ENCODE data around the gene SYN1.

Gene SYN1

DNA sequence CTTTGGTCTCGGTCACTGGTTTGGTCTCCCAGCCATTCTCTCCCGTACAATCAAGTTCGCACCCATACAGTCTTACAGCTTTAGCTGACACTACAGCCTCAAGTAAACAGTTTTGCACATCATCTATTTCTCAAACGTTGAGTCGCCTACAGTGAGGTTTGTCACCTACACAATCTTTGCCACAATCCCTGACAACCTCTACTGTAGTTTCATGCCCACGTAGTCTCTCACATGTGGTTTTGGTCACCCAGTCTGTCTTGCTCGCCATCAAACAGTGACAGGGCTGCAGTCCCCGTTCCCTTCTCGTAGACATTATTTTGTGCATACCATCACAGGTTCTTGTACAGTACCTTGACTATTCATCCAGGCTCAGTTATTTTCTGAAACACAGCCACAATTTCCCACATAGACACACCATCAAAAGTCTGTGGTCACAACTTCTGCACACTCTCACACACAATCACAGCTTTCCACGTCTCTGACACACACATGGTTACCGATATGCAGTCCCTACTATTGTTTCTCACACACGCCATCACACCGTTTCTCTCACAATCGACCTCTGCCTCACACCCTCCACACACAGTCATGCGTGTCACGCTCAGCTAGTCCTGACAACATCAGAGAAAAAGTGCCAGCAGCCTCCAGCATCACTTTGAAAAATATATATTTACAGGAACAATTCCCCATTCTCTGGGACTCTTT, 15.4 kb upstream of the SYN1 start:
- H3K9ac ChIP-seq (ENCODE audit: low read length), result no peak overlapping the region
- H2AFZ ChIP-seq (ENCODE audit: low read depth, low read length), result no peak overlapping the region
- no peaks in the 10 kb centered on the region for H3K9me3 ChIP-seq (ENCODE audit: insufficient read depth, low read length)
- no peaks in the 10 kb centered on the region for H3K79me2 ChIP-seq (ENCODE audit: low read length)
- no peak for TF ChIP-seq EZH2phosphoT487 (IDR thresholded peaks at IDR 0.05; ENCODE audit: low read depth)
- TF ChIP-seq, protein P1, sequence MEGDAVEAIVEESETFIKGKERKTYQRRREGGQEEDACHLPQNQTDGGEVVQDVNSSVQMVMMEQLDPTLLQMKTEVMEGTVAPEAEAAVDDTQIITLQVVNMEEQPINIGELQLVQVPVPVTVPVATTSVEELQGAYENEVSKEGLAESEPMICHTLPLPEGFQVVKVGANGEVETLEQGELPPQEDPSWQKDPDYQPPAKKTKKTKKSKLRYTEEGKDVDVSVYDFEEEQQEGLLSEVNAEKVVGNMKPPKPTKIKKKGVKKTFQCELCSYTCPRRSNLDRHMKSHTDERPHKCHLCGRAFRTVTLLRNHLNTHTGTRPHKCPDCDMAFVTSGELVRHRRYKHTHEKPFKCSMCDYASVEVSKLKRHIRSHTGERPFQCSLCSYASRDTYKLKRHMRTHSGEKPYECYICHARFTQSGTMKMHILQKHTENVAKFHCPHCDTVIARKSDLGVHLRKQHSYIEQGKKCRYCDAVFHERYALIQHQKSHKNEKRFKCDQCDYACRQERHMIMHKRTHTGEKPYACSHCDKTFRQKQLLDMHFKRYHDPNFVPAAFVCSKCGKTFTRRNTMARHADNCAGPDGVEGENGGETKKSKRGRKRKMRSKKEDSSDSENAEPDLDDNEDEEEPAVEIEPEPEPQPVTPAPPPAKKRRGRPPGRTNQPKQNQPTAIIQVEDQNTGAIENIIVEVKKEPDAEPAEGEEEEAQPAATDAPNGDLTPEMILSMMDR (IDR thresholded peaks at IDR 0.05; ENCODE audit: low read depth, low read length), result no peak
- peaks cover 13% of the 10 kb centered on the region for H3K4me1 ChIP-seq (ENCODE audit: low read length)
- no peak overlapping the region for H3K27ac ChIP-seq (ENCODE audit: low read length)
- H3K27me3 ChIP-seq (ENCODE audit: low read depth, low read length), result no peaks in the 10 kb centered on the region
- no peak overlapping the region for H3K4me3 ChIP-seq (ENCODE audit: low read length)
- no peaks in the 10 kb centered on the region for H4K20me1 ChIP-seq (ENCODE audit: insufficient read depth, low read length)
- H3K36me3 ChIP-seq (replicated peaks; ENCODE audit: low read depth, low read length), result peaks cover 12% of the 10 kb centered on the region
- H3K4me2 ChIP-seq (ENCODE audit: low read length), result no peak overlapping the region

DNA sequence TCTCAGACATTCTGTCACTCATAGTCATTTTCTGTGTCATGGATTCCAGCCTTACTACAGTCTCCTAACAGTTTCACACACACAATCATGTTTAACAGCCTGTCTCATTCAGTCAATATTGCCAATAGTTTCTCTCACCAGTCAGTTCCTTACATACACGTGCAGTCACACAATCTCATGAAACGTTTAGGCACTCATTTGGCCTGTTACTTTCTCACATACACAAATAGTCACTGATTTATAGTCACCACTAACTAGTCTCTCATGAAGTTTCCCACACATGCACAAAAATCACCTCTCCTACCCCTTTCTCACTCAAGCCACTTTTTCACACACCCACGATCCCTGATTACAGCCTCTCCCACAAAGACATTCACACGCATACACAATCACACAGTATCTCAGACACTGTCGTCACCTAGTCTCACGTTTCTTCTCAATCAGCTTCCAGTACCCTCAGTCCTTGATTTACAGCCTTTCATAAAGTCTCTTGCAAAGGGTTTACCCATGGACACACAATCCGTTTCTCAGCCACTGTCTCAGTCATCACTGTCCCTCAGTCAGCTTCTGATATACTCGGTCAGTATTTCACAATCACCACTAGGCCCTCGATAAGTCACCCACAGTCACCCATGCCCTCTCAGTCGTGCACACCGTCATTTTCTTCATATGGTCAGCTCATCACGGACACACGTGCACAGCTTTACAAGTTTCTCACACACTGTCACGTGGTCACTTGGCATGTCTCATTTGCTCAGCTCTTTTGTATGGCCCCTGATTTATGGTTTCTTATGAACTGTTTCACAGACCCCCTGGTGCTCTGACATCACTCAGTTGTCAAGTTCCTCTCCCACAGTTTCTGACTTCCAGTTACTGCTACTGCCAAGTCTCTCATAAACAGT, 14.3 kb upstream of the SYN1 start:
- H3K9ac ChIP-seq (ENCODE audit: low read length), result no peak overlapping the region
- no peaks in the 10 kb centered on the region for H3K27me3 ChIP-seq (ENCODE audit: low read depth, low read length)
- no peak for TF ChIP-seq EZH2phosphoT487 (IDR thresholded peaks at IDR 0.05; ENCODE audit: low read depth)
- TF ChIP-seq, protein P1 (IDR thresholded peaks at IDR 0.05; ENCODE audit: low read depth, low read length), result no peak
- H3K79me2 ChIP-seq (ENCODE audit: low read length), result no peaks in the 10 kb centered on the region
- no peak overlapping the region for H3K4me2 ChIP-seq (ENCODE audit: low read length)
- H3K9me3 ChIP-seq (ENCODE audit: insufficient read depth, low read length), result no peaks in the 10 kb centered on the region
- H3K27ac ChIP-seq (ENCODE audit: low read length), result no peak overlapping the region
- no peak overlapping the region for H3K4me3 ChIP-seq (ENCODE audit: low read length)
- peaks cover 17% of the 10 kb centered on the region for H3K4me1 ChIP-seq (ENCODE audit: low read length)
- H3K36me3 ChIP-seq (replicated peaks; ENCODE audit: low read depth, low read length), result peaks cover 5% of the 10 kb centered on the region
- no peak overlapping the region for H2AFZ ChIP-seq (ENCODE audit: low read depth, low read length)
- H4K20me1 ChIP-seq (ENCODE audit: insufficient read depth, low read length), result no peaks in the 10 kb centered on the region

DNA sequence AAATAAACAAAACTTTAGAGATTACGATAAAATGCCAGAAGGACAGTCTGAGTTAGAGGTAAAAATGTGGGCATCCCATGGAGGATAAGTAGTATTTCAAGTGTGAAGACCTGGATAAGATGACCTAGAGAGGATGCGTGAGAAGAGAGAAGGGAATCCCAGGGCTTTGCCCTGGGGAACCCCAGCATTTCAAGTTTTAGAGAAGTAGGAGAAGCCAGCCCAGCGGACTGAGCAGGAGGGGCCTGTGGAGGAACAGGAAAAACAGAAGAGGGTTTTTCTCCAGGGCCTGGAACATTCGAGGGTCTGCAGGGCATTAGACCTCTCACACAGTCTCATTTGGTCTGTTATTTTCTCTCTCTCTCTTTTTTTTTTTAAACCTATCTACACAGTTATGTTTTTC, 13.0 kb upstream of the SYN1 start:
- Histone ChIP-seq H3K4me2 (ENCODE audit: low read length) (peak overlapping the region; percentile 4; the same call in 1 of the 2 replicates), H4K20me1 (ENCODE audit: insufficient read depth, low read length) (no peaks in the 10 kb centered on the region), H3K9me3 (ENCODE audit: insufficient read depth, low read length) (no peaks in the 10 kb centered on the region), H3K9ac (ENCODE audit: low read length) (no peak overlapping the region), H3K79me2 (ENCODE audit: low read length) (no peaks in the 10 kb centered on the region), H2AFZ (ENCODE audit: low read depth, low read length) (no peak overlapping the region), H3K4me3 (ENCODE audit: low read length) (no peak overlapping the region), H3K27me3 (ENCODE audit: low read depth, low read length) (no peaks in the 10 kb centered on the region), H3K27ac (ENCODE audit: low read length) (no peak overlapping the region), H3K4me1 (ENCODE audit: low read length) (peaks cover 17% of the 10 kb centered on the region), H3K36me3 (replicated peaks; ENCODE audit: low read depth, low read length) (peaks cover 5% of the 10 kb centered on the region)
- TF ChIP-seq EZH2phosphoT487 (IDR thresholded peaks at IDR 0.05; ENCODE audit: low read depth), result no peak
- TF ChIP-seq, protein P1 (IDR thresholded peaks at IDR 0.05; ENCODE audit: low read depth, low read length), result no peak

DNA sequence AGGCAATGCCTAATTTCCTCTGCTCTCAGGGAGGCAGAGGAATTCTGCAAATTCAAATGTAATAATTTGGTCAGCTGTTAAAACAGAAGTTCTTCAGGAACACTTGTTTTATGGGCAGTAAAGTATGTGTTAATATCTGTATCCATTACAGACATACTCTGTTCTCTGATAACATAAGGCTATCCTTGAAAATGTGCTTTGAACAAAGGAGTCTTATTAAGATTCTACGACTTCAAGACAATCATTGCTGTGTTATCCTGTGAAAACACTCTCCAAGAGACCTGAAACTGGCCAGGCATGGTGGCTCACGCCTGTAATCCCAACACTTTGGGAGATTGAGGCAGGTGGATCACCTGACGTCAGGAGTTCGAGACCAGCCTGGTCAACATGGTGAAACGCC, 12.0 kb upstream of the SYN1 start:
- H4K20me1 ChIP-seq (ENCODE audit: insufficient read depth, low read length), result no peaks in the 10 kb centered on the region
- peaks cover 17% of the 10 kb centered on the region for H3K4me1 ChIP-seq (ENCODE audit: low read length)
- H3K4me2 ChIP-seq (ENCODE audit: low read length), result no peak overlapping the region
- no peak overlapping the region for H2AFZ ChIP-seq (ENCODE audit: low read depth, low read length)
- H3K9me3 ChIP-seq (ENCODE audit: insufficient read depth, low read length), result no peaks in the 10 kb centered on the region
- H3K9ac ChIP-seq (ENCODE audit: low read length), result no peak overlapping the region
- TF ChIP-seq EZH2phosphoT487 (IDR thresholded peaks at IDR 0.05; ENCODE audit: low read depth), result no peak
- TF ChIP-seq, protein P1 (IDR thresholded peaks at IDR 0.05; ENCODE audit: low read depth, low read length), result no peak
- H3K27me3 ChIP-seq (ENCODE audit: low read depth, low read length), result no peaks in the 10 kb centered on the region
- H3K36me3 ChIP-seq (replicated peaks; ENCODE audit: low read depth, low read length), result peaks cover 5% of the 10 kb centered on the region
- H3K27ac ChIP-seq (ENCODE audit: low read length), result no peak overlapping the region
- no peaks in the 10 kb centered on the region for H3K79me2 ChIP-seq (ENCODE audit: low read length)
- H3K4me3 ChIP-seq (ENCODE audit: low read length), result no peak overlapping the region
